ENCODE data around the gene CCM2.
"Not testable (repeated sequence)": the region's sequence is repeated elsewhere in the genome, so short reads cannot be mapped to it uniquely, and the experiment has no call there.

CCM2 gene

DNA sequence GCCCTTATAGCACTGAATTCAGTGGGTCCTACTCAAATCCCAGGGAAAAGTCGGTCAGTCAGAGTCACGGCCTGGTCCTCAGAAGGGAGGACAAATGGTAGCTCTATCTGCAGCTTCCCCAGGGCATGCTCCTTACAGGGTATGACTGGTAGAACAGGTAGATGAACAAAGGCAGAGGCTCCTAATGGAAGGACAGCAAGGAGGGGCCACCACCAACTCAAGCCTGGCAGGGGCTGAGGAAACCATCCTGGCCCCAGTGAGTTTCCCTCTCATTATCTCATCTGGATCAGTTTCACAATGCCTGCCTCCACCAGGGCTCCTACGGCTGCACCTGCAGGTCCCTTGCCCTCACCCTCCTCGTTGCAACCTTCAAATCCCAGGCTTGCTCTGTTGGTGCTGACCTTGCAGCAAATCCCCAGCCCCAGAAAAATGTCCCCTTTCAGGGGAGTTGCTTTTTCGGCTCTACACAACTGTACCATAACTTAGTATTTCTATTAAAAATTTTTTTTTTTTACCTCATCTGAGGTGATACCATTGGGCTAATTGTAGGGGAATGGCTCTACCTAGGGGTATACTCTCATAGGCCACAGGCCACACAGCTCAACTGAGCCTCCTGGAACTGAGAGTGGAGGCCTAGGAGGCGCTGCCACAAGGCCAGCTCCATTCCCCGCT, 18.8 kb upstream of the CCM2 start:
- DNase-seq (ENCODE audit: low read depth in 2 of 2): no peak

DNA sequence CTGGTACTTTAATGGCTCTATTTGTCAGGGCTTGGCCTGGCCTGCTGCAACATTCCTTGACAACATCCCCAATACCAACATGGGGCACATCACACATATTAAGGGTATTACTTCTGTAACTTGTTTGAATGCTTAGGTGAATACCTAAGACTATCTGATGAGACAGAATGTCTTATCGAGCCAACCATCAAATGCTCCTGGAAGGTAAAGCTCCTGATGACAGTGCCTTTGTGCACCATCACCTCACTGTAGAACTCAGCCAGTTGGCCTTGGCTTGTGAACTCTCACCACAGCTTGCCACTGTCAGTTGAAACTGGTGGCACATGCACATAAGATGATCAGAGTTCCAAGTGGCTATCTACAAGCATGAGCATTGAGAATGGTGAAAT, 17.5 kb upstream of the CCM2 start:
- DNase-seq (ENCODE audit: low read depth in 2 of 2): no peak

DNA sequence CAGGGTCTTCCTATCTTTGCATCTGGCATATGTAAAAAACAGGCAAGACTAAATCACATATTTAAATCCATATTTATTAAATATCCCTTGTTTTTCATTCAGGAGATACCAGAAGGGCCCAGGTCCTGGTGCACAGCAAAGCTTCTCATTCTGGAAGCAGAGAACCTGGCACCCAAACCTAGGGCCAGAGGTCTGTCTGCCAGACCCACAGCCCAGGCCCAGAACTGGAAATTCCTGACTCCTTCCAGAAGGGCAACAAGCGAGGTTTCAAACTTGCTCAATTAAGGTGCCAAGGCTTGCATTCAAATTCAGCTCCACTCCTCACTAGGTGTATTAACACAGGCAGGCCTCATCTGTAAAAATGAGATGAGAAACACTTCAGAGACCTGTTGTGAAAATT, 17.0 kb upstream of the CCM2 start:
- DNase-seq (ENCODE audit: low read depth in 2 of 2): no peak

DNA sequence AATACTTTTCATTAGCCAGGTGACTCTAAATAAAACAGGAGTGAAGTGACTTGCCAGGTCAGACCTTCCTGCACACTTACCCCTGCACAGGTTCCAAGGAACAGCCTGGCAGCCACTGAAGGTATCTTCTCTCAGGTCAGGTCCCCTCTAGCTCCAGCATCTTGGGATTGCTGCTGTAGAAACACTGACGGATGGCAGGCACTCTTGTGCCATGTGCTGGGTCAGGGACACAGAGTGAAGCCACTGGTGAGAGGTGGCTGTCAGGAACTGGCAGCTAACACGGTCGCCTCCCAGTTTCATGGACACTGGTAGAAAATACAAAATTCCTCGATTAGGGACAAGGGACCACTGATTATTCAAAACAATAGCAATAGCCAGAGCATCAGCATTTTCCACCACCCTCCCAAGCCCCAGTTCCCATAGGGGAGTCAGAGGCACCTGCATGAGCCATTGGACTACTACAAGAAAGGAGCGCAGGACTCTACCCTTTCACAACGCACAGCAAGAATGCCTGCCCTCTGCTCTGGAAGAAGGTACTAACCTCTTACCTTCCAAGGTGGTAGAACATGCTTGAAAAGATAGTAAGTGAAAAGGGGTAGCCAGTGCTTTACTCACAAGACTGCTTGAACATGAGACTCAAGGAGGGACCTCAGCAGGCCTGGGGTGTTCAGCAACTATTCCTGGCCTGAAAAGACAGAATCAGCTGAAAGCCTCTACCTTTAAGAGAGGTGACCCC, 16.1 kb upstream of the CCM2 start:
- no peak for DNase-seq (ENCODE audit: low read depth in 2 of 2)

DNA sequence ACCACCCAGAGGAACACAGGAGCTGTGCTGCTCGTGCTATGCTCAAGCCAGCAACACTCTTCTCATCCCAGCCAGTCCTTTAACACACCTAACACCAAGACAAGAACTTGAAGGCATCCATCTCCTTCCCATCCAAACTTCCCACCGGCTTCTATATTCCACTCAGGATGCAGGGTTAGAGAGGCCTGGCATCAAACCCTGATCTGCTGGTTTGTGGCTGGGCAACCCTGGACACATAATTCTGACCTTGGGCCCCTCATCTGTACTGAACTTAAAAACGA, 15.6 kb upstream of the CCM2 start:
- DNase-seq (ENCODE audit: low read depth in 2 of 2): no peak

DNA sequence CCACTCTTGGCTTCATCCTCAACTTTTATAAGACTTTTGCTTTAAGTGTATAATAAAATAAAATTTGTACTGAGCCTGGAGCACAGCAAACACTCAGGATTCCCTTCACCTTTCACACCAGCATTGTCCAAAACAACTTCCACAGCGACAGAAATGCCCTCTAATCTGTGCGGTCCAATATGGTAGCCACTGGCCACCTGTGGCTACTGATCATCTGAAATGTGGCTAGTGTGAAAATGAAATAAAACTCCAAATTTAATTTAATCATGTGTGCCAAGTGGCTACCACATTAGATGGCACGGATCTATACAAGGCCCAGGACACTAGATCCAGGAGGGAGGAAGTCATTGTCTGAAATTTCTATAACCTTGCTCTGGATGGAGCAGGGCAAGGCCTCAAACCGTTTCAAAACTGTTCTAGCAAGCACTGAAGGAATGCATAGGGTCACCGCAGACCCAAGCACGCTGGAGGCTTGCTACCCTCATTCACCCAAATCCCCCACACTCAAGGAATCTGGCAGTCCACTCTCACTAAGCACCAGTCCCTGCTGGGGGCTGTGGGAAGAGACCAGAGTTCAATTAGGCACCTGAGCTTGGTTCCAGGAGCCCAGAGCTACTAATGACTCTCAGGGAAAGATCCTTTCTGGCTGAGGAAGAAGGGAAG, 14.8 kb upstream of the CCM2 start:
- DNase-seq (ENCODE audit: low read depth in 2 of 2): no peak

DNA sequence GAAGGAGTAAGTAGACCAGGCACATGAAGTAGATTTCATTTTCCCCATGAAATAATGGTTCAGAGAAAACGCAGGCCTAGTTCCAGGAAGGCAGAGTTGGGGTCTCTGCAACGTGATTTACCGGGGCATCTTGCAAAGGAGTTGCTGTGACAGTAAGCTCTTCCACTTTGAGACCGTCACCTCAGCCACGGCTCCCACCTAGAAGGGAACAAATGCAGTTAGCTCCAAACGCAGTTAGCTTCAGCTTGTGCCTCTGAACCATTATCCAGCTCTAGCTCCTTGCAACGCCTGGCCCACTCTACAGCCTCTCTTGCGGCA, 14.1 kb upstream of the CCM2 start:
- DNase-seq (ENCODE audit: low read depth in 2 of 2): no peak

DNA sequence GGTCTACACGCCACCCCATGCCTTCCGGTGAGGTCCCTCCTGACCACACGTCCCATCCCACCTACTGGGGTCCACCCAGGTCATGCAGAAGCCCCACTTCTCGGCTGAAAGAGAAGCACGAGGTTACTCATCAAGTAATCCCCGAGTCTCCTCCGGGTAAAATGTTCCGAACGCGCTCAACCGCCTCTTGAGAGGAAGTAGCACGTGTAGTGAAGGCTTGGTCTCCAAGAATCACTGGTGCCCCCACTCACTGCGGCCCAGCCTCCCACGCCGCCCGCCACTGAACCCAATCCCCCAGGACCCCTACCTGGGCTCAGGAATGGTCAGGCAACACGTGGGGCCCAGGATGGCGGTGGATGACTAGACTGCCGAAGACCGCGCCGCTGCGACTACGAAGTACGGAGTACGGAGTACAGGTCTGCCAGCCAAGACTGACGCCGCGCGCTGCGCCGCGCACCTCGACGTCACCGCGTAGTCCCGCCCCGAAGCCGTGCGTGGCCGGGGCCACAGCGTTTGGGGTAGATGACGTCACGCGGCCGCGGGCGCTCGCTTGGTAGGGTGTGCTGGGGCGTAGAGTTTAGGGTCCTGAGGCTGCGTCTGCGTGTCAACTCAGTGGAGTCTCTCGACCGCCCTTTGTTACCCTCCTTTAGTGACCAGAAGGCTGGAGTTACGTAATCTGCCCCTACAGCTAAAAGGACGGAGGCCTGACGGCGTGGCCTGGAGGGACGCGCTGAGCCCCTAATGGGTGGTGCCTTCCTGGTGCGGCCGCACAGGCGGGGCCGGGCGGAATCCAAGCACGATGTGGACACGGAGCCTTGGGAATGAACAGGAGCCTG, 13.6 kb upstream of the CCM2 start:
- peak; percentile 90 to 93 for DNase-seq (ENCODE audit: low read depth in 2 of 2)

DNA sequence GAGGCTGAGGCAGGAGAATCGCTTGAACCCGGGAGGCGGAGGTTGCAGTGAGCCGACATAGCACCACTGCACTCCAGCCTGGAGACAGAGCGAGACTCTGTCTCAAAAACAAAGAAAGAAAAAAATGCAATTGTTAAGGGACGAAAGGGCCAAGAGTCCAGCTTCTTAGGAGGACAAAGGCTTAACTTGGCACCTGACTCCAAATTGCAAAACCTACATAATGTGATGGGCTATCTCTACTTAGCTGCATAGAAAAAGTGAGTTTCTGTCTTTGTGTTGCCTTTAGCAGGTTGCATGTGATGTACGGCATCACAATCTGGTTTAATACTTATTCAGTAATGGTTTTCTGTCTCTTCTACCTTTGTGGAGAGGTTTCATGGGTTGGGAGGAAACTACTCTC, 12.5 kb upstream of the CCM2 start:
- DNase-seq (ENCODE audit: low read depth in 2 of 2): no peak

DNA sequence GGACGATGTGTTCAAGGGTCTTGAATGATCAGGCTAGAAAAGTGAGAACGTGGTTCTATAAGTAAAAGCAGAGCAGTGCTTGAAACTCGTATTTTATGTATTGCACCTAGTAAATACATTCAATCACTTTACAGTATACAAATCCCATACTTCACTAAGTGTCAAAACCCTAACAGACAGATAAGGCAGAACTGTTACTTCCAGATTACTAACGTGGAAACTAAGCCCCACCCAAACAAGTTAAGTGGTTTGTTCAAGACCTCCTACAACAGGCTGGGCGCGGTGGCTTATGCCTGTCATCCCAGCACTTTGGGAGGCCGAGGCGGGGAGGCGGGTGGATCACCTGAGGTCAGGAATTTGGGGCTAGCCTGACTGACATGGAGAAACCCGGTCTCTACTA, 12.0 kb upstream of the CCM2 start:
- DNase-seq (ENCODE audit: low read depth in 2 of 2): no peak

DNA sequence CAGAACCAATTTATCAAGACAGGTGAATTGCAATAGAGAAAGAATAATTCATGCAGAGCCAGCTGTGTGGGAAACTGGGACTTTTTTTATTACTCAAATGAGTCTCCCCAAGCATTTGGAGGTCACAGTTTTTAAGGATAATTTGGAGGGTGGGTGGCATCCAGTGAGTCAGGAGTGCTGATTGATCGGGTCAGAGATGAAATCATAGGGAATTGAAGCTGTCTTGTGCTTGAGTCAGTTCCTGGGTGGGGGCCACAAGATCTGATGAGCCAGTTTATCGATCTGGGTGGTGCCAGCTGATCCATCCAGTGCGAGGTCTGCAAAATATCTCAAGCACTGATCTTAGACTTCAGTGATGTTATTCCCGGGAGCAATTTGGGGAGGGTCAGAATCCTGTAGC, 11.3 kb upstream of the CCM2 start:
- DNase-seq (ENCODE audit: low read depth in 2 of 2): no peak

DNA sequence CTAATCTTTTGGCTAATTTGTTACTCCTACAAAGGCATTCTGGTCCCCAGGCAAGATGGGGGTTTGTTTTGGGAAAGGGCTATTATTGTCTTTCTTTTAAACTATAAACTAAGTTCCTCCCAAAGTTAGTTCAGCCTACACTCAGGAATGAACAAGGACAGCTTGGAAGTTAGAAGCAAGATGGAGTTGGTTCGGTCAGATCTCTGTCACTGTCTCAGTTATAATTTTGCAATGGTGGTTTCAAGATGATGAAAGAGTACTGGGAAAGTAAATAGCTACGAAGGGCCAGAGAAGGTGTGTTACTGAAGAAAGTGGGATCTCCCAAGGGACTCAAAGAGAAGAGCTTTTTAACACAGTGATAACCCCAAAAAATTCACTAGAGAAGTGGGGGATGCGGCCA, 10.9 kb upstream of the CCM2 start:
- no peak for DNase-seq (ENCODE audit: low read depth in 2 of 2)

DNA sequence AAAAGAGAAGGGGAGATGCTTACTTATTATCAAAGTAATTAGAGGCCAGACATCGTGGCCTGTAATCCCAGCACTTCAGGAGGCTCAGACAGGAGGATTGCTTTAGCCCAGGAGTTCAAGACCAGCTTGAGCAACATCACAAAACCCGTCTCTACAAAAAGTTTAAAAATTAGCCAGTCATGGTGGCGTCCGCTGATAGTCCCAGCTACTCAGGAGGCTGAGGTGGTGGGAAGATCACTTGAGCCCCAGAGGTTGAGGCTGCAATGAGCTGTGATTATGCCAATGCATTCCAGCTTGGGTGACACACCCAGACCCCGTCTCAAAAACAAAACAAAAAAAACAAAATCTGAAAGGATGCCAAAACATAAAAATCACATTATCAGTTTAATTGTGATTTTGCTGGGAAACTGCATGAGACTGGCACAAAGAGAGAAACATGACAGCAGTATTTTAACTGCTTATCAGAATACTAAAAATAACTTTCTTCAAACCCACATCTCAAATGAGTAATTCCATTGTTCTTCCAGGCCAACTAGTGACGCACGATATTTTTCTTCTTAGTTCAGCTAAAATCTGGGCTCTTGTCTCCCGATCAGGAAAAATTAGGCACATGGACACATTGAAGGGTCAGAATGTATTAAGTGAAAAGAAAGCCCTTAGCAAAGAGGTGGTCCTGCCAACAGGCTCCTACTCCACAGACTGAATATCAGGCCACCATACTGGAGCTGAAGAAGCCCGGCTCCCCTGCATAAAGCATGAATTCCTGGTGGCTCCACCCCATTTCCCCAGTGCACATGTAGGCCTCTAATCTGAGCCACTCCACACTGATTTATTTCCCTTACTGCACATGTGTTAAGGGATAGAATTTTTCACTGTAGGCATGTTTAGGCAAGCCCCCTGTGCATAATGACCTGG, 9.6 kb upstream of the CCM2 start:
- no peak for DNase-seq (ENCODE audit: low read depth in 2 of 2)

DNA sequence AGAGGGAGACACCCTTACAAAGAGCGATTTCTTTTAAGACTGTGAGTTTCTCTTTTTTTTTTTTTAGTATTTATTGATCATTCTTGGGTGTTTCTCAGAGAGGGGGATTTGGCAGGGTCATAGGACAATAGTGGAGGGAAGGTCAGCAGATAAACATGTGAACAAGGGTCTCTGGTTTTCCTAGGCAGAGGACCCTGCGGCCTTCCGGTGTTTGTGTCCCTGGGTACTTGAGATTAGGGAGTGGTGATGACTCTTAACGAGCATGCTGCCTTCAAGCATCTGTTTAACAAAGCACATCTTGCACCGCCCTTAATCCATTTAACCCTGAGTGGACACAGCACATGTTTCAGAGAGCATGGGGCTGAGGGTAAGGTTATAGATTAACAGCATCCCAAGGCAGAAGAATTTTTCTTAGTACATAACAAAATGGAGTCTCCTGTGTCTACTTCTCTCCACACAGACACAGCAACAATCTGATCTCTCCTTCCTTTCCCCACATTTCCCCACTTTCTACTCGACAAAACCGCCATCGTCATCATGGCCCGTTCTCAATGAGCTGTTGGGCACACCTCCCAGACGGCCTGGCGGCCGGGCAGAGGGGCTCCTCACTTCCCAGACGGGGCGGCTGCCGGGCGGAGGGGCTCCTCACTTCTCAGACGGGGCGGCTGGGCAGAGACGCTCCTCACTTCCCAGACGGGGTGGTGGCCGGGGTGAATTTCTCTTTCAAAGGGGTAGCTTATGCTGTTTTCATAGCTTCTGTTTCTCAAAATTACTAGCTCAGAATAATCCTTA, 7.8 kb upstream of the CCM2 start:
- DNase-seq (ENCODE audit: low read depth in 2 of 2): not testable (repeated sequence)

DNA sequence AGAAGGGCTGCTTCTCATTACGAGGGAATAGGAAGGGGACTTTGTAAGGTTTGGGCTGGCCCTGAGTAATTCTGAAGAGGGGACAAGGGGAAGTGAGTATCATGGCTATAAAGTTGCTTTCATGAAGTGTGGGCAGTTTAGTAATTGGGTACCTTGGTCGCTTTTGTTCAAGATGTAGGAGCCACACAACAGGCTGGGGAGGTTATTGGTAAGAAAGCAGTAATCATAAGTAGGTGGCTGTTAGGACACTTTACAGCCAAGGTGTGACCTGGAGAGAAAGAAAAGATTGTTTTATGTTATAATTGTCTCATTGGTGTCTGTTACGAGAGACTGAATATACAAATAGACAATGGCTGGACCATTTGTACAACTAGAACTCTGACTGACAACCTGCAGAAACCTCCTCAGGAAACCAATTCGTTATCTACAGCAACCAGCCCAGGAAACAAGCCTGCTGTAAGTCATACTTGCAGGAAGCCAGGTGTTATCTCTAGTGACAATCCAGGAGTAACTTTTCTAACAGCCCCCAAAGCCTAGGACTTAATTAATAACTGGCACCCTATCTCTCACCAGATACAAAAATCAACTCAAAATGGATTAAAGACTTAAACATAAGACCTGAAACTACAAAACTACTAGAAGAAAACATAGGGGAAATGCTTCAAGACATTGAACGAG, 5.0 kb upstream of the CCM2 start:
- no peak for DNase-seq (ENCODE audit: low read depth in 2 of 2)

DNA sequence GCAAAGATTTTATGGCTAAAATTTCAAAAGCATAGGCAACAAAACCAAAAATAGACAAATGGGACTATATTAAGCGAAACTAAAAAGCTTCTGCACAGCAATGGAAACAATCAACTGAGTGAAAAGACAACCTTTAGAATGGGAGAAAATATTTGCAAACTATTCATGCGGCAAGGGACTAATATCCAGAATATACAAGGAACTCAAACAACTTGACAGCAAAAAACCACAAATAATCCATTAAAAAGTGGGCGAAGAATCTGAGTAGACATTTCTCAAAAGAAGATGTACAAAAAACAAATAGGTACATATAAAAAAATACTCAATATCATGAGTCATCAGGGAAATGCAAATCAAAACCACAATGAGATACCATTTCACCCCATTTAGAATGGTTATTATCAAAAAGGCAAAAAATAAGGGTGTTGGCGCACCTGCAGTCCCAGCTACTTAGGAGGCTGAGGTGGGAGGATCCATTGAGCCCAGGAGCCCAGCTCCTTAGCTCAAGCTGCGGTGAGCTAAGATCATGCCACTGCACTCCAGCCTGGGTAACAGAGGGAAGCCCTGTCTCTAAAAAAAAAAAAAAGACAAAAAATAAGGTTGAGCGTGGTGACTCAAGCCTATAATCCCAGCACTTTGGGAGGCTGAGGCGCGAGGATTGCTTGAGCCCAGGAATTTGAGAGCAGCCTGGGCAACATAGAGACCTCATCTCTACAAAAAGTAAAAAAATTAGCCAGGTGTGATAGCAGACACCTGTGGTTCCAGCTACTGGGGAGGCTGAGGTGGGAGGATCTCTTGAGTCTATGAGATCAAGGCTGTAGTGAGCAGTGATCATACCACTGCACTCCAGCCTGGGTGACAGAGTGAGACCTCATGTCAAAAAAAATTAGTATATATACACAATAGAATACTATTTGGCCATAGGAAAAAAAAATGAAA, 4.2 kb upstream of the CCM2 start:
- no peak for DNase-seq (ENCODE audit: low read depth in 2 of 2)

DNA sequence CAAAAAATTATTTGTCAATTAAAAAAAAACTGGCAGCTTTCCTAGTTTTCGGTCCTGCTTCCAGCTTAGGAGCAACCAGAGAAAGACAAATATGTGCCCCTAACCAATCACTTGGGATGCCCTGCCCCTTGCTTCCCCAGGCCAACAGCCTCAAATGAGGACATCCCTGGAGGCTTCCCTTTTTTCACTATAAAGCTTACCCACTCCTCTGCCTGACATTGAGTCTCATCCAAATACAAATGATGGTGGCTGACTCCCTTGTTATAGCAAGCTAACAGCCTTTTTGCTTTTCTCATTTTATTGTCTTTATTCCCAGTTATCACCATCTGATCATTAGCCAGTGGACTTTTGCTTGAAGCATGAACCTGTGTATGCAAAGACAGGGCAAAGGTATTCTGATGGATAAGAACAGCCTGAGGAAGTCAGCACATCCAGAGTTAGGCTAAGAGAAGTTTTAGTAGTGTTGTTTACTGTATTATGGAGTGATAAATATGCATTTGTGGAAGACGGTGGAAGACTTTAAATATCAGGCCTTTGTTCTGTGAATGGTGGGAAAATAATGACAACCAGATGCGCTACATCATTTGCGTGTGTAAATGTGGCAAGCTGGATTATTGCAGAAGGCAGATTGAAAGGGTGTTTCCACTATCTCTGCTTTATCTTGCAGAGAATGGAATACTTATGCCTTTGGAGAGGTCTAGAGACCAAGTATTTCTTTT, 1.7 kb upstream of the CCM2 start:
- no peak for DNase-seq (ENCODE audit: low read depth in 2 of 2)

Measured in stimulated activated CD8-positive, alpha-beta memory T cell treated with anti-CD3 and anti-CD28 coated beads, Interleukin-15, amount 100 ng/mL, for 4 hours (primary cell).